ENCODE data around the gene ACADSB. TPM values are rescaled to one million over a fixed set of nuclear protein-coding genes. Genes with fewer than 3 reads are reported as not detected.

ACADSB gene
- polyA plus RNA-seq, 1 donor from 2014 or later = 20.3 TPM

DNA sequence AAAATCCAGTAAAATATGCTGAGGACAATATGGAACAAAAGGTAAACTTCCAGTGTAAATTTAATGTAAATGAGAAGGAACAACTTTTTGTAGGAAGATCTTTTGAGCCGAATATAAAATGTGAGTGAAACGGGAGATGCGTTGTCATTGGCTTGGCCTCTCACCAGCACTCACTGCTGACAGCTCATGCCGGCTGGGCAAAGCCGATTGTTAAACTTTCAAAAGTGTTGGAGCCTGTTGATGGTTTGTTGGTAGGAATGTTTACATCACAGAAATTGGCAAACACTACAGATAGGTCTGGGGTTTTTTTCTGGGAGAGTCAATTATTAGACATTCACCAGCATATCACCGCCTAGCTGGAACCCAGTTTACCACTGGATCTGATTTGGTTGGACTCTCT is 22.5 kb upstream of the ACADSB start:
- Histone ChIP-seq H3K27ac (ENCODE audit: low read length) (no peak overlapping the region), H2AFZ (ENCODE audit: low read depth, low read length) (no peak overlapping the region), H4K20me1 (ENCODE audit: insufficient read depth) (no peaks in the 10 kb centered on the region), H3K4me3 (ENCODE audit: low read length) (no peak overlapping the region), H3K9ac (ENCODE audit: low read length) (no peak overlapping the region), H3K9me2 (ENCODE audit: insufficient read depth, low read length) (no peaks in the 10 kb centered on the region), H3K79me2 (replicated peaks; ENCODE audit: insufficient read depth, low read length) (no peaks in the 10 kb centered on the region), H3K4me2 (ENCODE audit: low read length) (no peak overlapping the region), H3K9me3 (ENCODE audit: low read length) (no peaks in the 10 kb centered on the region), H3F3A (ENCODE audit: insufficient read depth, low read length, poor library complexity, severe bottlenecking) (no peaks in the 10 kb centered on the region), H3K36me3 (ENCODE audit: insufficient read depth, low read length) (peaks cover 5% of the 10 kb centered on the region), H3K27me3 (ENCODE audit: insufficient read depth, low read depth, low read length) (no peaks in the 10 kb centered on the region)
- no peak for TF ChIP-seq SMC3 (conservative IDR thresholded peaks at IDR 0.05; ENCODE audit: poor library complexity)
- TF ChIP-seq EZH2 (IDR thresholded peaks at IDR 0.05; ENCODE audit: borderline replicate concordance, insufficient read depth, low read length, poor library complexity, severe bottlenecking) = no peak
- TF ChIP-seq RAD21 (conservative IDR thresholded peaks at IDR 0.05) = no peak
- TF ChIP-seq, protein P1, sequence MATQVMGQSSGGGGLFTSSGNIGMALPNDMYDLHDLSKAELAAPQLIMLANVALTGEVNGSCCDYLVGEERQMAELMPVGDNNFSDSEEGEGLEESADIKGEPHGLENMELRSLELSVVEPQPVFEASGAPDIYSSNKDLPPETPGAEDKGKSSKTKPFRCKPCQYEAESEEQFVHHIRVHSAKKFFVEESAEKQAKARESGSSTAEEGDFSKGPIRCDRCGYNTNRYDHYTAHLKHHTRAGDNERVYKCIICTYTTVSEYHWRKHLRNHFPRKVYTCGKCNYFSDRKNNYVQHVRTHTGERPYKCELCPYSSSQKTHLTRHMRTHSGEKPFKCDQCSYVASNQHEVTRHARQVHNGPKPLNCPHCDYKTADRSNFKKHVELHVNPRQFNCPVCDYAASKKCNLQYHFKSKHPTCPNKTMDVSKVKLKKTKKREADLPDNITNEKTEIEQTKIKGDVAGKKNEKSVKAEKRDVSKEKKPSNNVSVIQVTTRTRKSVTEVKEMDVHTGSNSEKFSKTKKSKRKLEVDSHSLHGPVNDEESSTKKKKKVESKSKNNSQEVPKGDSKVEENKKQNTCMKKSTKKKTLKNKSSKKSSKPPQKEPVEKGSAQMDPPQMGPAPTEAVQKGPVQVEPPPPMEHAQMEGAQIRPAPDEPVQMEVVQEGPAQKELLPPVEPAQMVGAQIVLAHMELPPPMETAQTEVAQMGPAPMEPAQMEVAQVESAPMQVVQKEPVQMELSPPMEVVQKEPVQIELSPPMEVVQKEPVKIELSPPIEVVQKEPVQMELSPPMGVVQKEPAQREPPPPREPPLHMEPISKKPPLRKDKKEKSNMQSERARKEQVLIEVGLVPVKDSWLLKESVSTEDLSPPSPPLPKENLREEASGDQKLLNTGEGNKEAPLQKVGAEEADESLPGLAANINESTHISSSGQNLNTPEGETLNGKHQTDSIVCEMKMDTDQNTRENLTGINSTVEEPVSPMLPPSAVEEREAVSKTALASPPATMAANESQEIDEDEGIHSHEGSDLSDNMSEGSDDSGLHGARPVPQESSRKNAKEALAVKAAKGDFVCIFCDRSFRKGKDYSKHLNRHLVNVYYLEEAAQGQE (IDR thresholded peaks at IDR 0.05; ENCODE audit: borderline replicate concordance) = no peak
- TF ChIP-seq EP300 (conservative IDR thresholded peaks at IDR 0.05; ENCODE audit: poor library complexity, severe bottlenecking) = no peak
- TF ChIP-seq CTCF (IDR thresholded peaks at IDR 0.05; ENCODE audit: poor library complexity, severe bottlenecking) = no peak
- TF ChIP-seq TAF1 (IDR thresholded peaks at IDR 0.05; ENCODE audit: low read depth) = no peak

DNA sequence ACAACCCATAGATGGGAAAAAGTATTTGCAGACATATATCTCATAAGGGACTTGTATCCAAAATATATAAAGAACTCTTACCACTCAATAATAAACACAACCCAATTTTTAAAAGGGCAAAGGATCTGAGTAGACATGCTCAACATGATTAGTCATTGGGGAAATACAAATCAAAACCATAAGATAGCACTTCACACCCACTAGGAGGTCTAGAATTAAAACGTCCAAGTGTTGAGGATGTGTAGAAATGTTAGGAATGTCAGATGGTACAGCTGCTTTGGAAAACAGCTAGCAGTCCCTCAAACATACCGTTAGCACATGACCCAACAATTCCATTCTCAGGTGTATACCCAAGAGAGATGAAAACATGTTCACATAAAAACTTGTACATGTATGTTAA is 20.3 kb upstream of the ACADSB start:
- Histone ChIP-seq H3K4me2 (ENCODE audit: low read length) (no peak overlapping the region), H3K9me2 (ENCODE audit: insufficient read depth, low read length) (no peaks in the 10 kb centered on the region), H4K20me1 (ENCODE audit: insufficient read depth) (no peaks in the 10 kb centered on the region), H3F3A (ENCODE audit: insufficient read depth, low read length, poor library complexity, severe bottlenecking) (no peaks in the 10 kb centered on the region), H3K79me2 (replicated peaks; ENCODE audit: insufficient read depth, low read length) (no peaks in the 10 kb centered on the region), H3K27me3 (ENCODE audit: insufficient read depth, low read depth, low read length) (no peaks in the 10 kb centered on the region), H2AFZ (ENCODE audit: low read depth, low read length) (no peak overlapping the region), H3K4me3 (ENCODE audit: low read length) (no peak overlapping the region), H3K36me3 (ENCODE audit: insufficient read depth, low read length) (peaks cover 7% of the 10 kb centered on the region), H3K9ac (ENCODE audit: low read length) (no peak overlapping the region), H3K27ac (ENCODE audit: low read length) (no peak overlapping the region), H3K9me3 (ENCODE audit: low read length) (no peaks in the 10 kb centered on the region)
- TF ChIP-seq EZH2 (IDR thresholded peaks at IDR 0.05; ENCODE audit: borderline replicate concordance, insufficient read depth, low read length, poor library complexity, severe bottlenecking) (no peak), POLR2AphosphoS5 (IDR thresholded peaks at IDR 0.05) (no peak), EP300 (conservative IDR thresholded peaks at IDR 0.05; ENCODE audit: poor library complexity, severe bottlenecking) (no peak), TAF1 (IDR thresholded peaks at IDR 0.05; ENCODE audit: low read depth) (no peak), SMC3 (conservative IDR thresholded peaks at IDR 0.05; ENCODE audit: poor library complexity) (no peak), RAD21 (conservative IDR thresholded peaks at IDR 0.05) (no peak)
- TF ChIP-seq, protein P1 (IDR thresholded peaks at IDR 0.05; ENCODE audit: borderline replicate concordance) = no peak
